Transverse colon (tissue), 4 donors: ENCODE results near the gene WDR62. TPM values are rescaled to one million over a fixed set of nuclear protein-coding genes. Genes with fewer than 3 reads are reported as not detected.
A peak's percentile ranks its signal among the peaks of the same experiment; 100 is the strongest.

Experiments
- DNase-seq: peaks from one replicate; pipeline ENCODE4 v3.0.0-alpha.2; 2019
- H3K27ac ChIP-seq, 4 donors: fragments of 200-600 bp; sonication (generic); 2 replicates each; pipeline ENCODE4 v1.5.1; 2016 to 2018; ENCODE audit warnings: inconsistent platforms in 4 of 4
- H3K27me3 ChIP-seq: fragments of 200-600 bp; sonication (generic); 2 replicates; pipeline ENCODE4 v1.5.1; 2017; ENCODE audit warnings: inconsistent platforms
- H3K36me3 ChIP-seq, 4 donors: fragments of 200-600 bp; sonication (generic); 2 replicates each; pipeline ENCODE4 v1.5.1; 2017 to 2019; ENCODE audit warnings: inconsistent platforms in 4 of 4
- H3K4me1 ChIP-seq, 4 donors: fragments of 200-600 bp; sonication (generic); 2 replicates each; pipeline ENCODE4 v1.5.1; 2017 to 2020; ENCODE audit warnings: inconsistent platforms in 4 of 4
- H3K4me3 ChIP-seq, 4 donors: fragments of 200-600 bp; sonication (generic); 1 replicate in 1 of 4; 2 replicates in 3 of 4; pipeline versions ENCODE4 v1.5.1 to v1.6.1; 2017 to 2019; ENCODE audit warnings: inconsistent platforms in 4 of 4
- H3K9me3 ChIP-seq, 2 donors: fragments of 200-600 bp; sonication (generic); 2 replicates each; pipeline ENCODE4 v1.5.1; 2017 to 2019; ENCODE audit warnings: inconsistent platforms in 2 of 2
- CTCF ChIP-seq, 5 experiments: fragments of 200-600 bp in 3 of 5; fragments of 450-650 bp in 2 of 5; sonication (generic) in 3 of 5; IDR thresholded peaks; 1 replicate in 2 of 5; 2 replicates in 3 of 5; pipeline ENCODE4 v1.5.1; 2016 to 2017; ENCODE audit warnings: antibody characterized with exemption in 5 of 5, inconsistent platforms in 3 of 5, mild to moderate bottlenecking in 2 of 5, moderate library complexity in 1 of 5
- EP300 ChIP-seq: sonication (generic); formaldehyde crosslinking; IDR thresholded peaks from one replicate; pipeline ENCODE4 v1.6.1; 2017; ENCODE audit warnings: antibody characterized with exemption, low read depth
- POLR2A ChIP-seq: fragments of 450-650 bp; IDR thresholded peaks from one replicate; pipeline ENCODE4 v1.6.1; 2016; ENCODE audit warnings: antibody characterized with exemption, mild to moderate bottlenecking, moderate library complexity
- POLR2AphosphoS5 ChIP-seq, 3 donors: sonication (generic); formaldehyde crosslinking; IDR thresholded peaks; one replicate each; pipeline ENCODE4 v1.6.1; 2016; ENCODE audit warnings: antibody characterized with exemption in 3 of 3
- WGBS, 2 donors: methylation state at CpG; one replicate each; pipeline ENCODE4 v1.1.5; 2018; ENCODE audit warnings: low coverage in 1 of 2; 5-methylcytosine and 5-hydroxymethylcytosine counted together
- in situ Hi-C, 4 donors: fragments of 200-750 bp; cut with MboI; loops; one replicate each; pipeline versions ENCODE4 v1.15.0 to v1.15.1; 2017; ENCODE audit warnings: low sequenced_read_pairs in 3 of 4, low pct_ligation_motif_present in 1 of 4, low pct_unique_long_range_greater_than_20kb in 1 of 4
- intact Hi-C: fragments of 100-400 bp; cut with DNase I; formaldehyde crosslinking; loops from one replicate; pipeline ENCODE4 v1.15.1; 2023; ENCODE audit warnings: low total_unique reads
- total RNA-seq, 4 donors: library from RNA; depleted of rRNA; stranded (reverse); fragments of >200 nt; gene quantifications; one replicate each; pipeline ENCODE4 v1.1.0, GENCODE V29; 2016

The WDR62 gene
- total RNA-seq, 4 donors from 2014 or later: 0.37 to 20.7 (median 0.97) TPM

GRCh38 chr19:36043952-36044351 is 10.7 kb upstream of the WDR62 start:
- intact Hi-C loops (no loop called here), in situ Hi-C loops (no loop called here)
- H3K27me3 ChIP-seq: no peaks in the 10 kb centered on the region
- H3K27ac ChIP-seq: peak overlapping the region; percentile 25 to 73 (median 61)
- no peak for TF ChIP-seq CTCF (IDR thresholded peaks at IDR 0.05)
- TF ChIP-seq POLR2AphosphoS5 (IDR thresholded peaks at IDR 0.05): no peak
- no peak for TF ChIP-seq POLR2A
- TF ChIP-seq EP300: no peak
- 86% methylated on average over 2 of the region's 2 CpGs; no CpG with 5 or more reads in 1 of the 2 donors for WGBS, 2 donors
- H3K4me3 ChIP-seq: no peak overlapping the region
- no peaks in the 10 kb centered on the region for H3K36me3 ChIP-seq
- no peak for DNase-seq
- no peaks in the 10 kb centered on the region for H3K9me3 ChIP-seq
- peaks cover 0 to 26% (median 6%) of the 10 kb centered on the region in 4 donors for H3K4me1 ChIP-seq

- no peaks in the 10 kb centered on the region for H3K27me3 ChIP-seq
- H3K4me3 ChIP-seq: no peak overlapping the region
- H3K27ac ChIP-seq: peak overlapping the region; percentile 0 to 55 (median 48)
- in situ Hi-C loops: no loop called here
- TF ChIP-seq POLR2AphosphoS5 (IDR thresholded peaks at IDR 0.05) (no peak), EP300 (no peak), CTCF (IDR thresholded peaks at IDR 0.05) (no peak), POLR2A (no peak)
- peaks cover 0 to 21% (median 6%) of the 10 kb centered on the region in 4 donors for H3K4me1 ChIP-seq
- no peaks in the 10 kb centered on the region for H3K9me3 ChIP-seq
- intact Hi-C loops: no loop called here
- H3K36me3 ChIP-seq: no peaks in the 10 kb centered on the region
- no peak for DNase-seq
- 83 to 86% methylated on average over 1 to 5 of the region's 5 CpGs for WGBS, 2 donors
Measured at GRCh38 chr19:36046443-36047050, 8.2 kb upstream of the WDR62 start.

- TF ChIP-seq EP300: no peak
- no peak overlapping the region for H3K4me3 ChIP-seq
- no peaks in the 10 kb centered on the region for H3K27me3 ChIP-seq
- H3K9me3 ChIP-seq: no peaks in the 10 kb centered on the region
- intact Hi-C loops (no loop called here), in situ Hi-C loops (no loop called here)
- no peaks in the 10 kb centered on the region for H3K36me3 ChIP-seq
- H3K27ac ChIP-seq: no peak overlapping the region
- peaks cover 0 to 14% (median under 1%) of the 10 kb centered on the region in 4 donors for H3K4me1 ChIP-seq
- DNase-seq: no peak
Measured at GRCh38 chr19:36047835-36048234, 6.9 kb upstream of the WDR62 start.

- Histone ChIP-seq H3K4me3 (no peak overlapping the region), H3K27me3 (no peaks in the 10 kb centered on the region), H3K36me3 (no peaks in the 10 kb centered on the region), H3K27ac (no peak overlapping the region), H3K4me1 (peaks cover 0 to 18% (median 3%) of the 10 kb centered on the region in 4 donors), H3K9me3 (no peaks in the 10 kb centered on the region)
- in situ Hi-C loops (no loop called here), intact Hi-C loops (no loop called here)
- no peak for DNase-seq
- no peak for TF ChIP-seq CTCF (IDR thresholded peaks at IDR 0.05)
- TF ChIP-seq POLR2AphosphoS5 (IDR thresholded peaks at IDR 0.05): no peak
- TF ChIP-seq POLR2A: no peak
- no peak for TF ChIP-seq EP300
- WGBS, 2 donors: 87 to 94% methylated on average over 4 of the region's 4 CpGs
Measured at GRCh38 chr19:36049080-36049698, 5.5 kb upstream of the WDR62 start.
